Keratinocyte (primary cell): Measurements from ENCODE around the gene ZBTB18. TPM values are rescaled to one million over a fixed set of nuclear protein-coding genes. Genes with fewer than 3 reads are reported as not detected.

Experiments
- DNase-seq: peaks from one replicate; pipeline ENCODE4 v3.0.0-alpha.2; 2011; ENCODE audit warnings: low read depth, missing footprints, low spot score
- FAIRE-seq: peaks from 2 replicates; lab custom pipeline; 2011; peaks lifted over from hg19 to GRCh38; lab: Jason Lieb, UNC
- H2AFZ ChIP-seq: 2 replicates; pipeline ENCODE4 v1.6.0; 2012; ENCODE audit warnings: low read length, control low read depth, inconsistent platforms; ENCODE audit not compliant: control insufficient read depth
- H3K27ac ChIP-seq: 2 replicates; pipeline ENCODE4 v1.5.1; 2011; ENCODE audit warnings: low read length; ENCODE audit not compliant: control insufficient read depth, insufficient read depth
- H3K27me3 ChIP-seq: 3 replicates; pipeline ENCODE4 v1.6.0; 2011; ENCODE audit warnings: low read length; ENCODE audit not compliant: control insufficient read depth, insufficient read depth; ENCODE audit errors: extremely low read depth
- H3K36me3 ChIP-seq, 2 experiments: 2 replicates in 1 of 2; 3 replicates in 1 of 2; pipeline ENCODE4 v1.5.1; 2011; ENCODE audit warnings: low read length in 2 of 2, mild to moderate bottlenecking in 1 of 2; ENCODE audit not compliant: control insufficient read depth in 2 of 2, insufficient read depth in 2 of 2; ENCODE audit errors: extremely low read depth in 1 of 2
- H3K4me1 ChIP-seq: 3 replicates; pipeline ENCODE4 v1.5.1; 2011; ENCODE audit warnings: low read length; ENCODE audit not compliant: control insufficient read depth, insufficient read depth; ENCODE audit errors: extremely low read depth
- H3K4me2 ChIP-seq: 3 replicates; pipeline ENCODE4 v1.6.0; 2011; ENCODE audit warnings: low read depth, low read length; ENCODE audit not compliant: control insufficient read depth, insufficient read depth; ENCODE audit errors: extremely low read depth
- H3K4me3 ChIP-seq, 3 experiments: fragments of 200-600 bp in 1 of 3; sonication (generic) in 1 of 3; 2 replicates in 2 of 3; 3 replicates in 1 of 3; pipeline ENCODE4 v1.5.1; 2011 to 2016; ENCODE audit warnings: low read length in 3 of 3, mild to moderate bottlenecking in 3 of 3, control low read depth in 2 of 3, inconsistent platforms in 1 of 3, low read depth in 1 of 3, mixed read lengths in 1 of 3, mixed run types in 1 of 3, moderate library complexity in 1 of 3; ENCODE audit not compliant: control insufficient read depth in 2 of 3, insufficient read depth in 2 of 3; ENCODE audit errors: extremely low read depth in 1 of 3
- H3K79me2 ChIP-seq: 2 replicates; pipeline ENCODE4 v1.6.0; 2012; ENCODE audit warnings: low read length; ENCODE audit not compliant: control insufficient read depth, insufficient read depth
- H3K9ac ChIP-seq: 3 replicates; pipeline ENCODE4 v1.6.0; 2011; ENCODE audit warnings: low read length; ENCODE audit not compliant: control insufficient read depth, insufficient read depth; ENCODE audit errors: extremely low read depth
- H3K9me1 ChIP-seq: 3 replicates; pipeline ENCODE4 v1.6.0; 2011; ENCODE audit warnings: low read length; ENCODE audit not compliant: control insufficient read depth, insufficient read depth; ENCODE audit errors: extremely low read depth
- H3K9me3 ChIP-seq: 2 replicates; pipeline ENCODE4 v1.5.1; 2012; ENCODE audit warnings: low read depth, low read length; ENCODE audit not compliant: control insufficient read depth
- H4K20me1 ChIP-seq: 3 replicates; pipeline ENCODE4 v1.6.0; 2011; ENCODE audit warnings: low read length; ENCODE audit not compliant: control insufficient read depth, insufficient read depth; ENCODE audit errors: extremely low read depth
- EZH2 ChIP-seq: IDR thresholded peaks from one replicate; pipeline ENCODE4 v1.6.1; 2012; ENCODE audit warnings: inconsistent platforms, mild to moderate bottlenecking, low read length, moderate library complexity
- dilution Hi-C: fragments of 300-500 bp; cut with MboI; formaldehyde crosslinking; loops from one replicate; pipeline ENCODE4 v1.7.0; 2020; ENCODE audit warnings: low sequenced_read_pairs; ENCODE audit not compliant: extremely low pct_ligation_motif_present
- polyA plus RNA-seq, 5 experiments: library from polyadenylated mRNA; depleted of rRNA in 3 of 5; stranded (reverse) in 3 of 5; stranded (forward) in 1 of 5; unstranded in 1 of 5; fragments of >200 nt; gene quantifications; 1 replicate in 1 of 5; 2 replicates in 3 of 5; 3 replicates in 1 of 5; pipeline versions ENCODE4 v1.2.1 to v1.2.3, GENCODE V29; 2011 to 2012; ENCODE audit warnings: missing spikeins in 2 of 5, low read depth in 1 of 5, low replicate concordance in 1 of 5
- TF ChIP-seq, protein P1 (sequence below), 3 experiments: IDR thresholded peaks in 1 of 3; conservative IDR thresholded peaks in 1 of 3; optimal IDR thresholded peaks in 1 of 3; 2 replicates in 2 of 3; 3 replicates in 1 of 3; pipeline versions ENCODE3 to v1.5.1; 2011; ENCODE audit warnings: low read length in 3 of 3, mild to moderate bottlenecking in 3 of 3, moderate library complexity in 2 of 3, control low read depth in 1 of 3, inconsistent platforms in 1 of 3; ENCODE audit not compliant: insufficient read depth in 2 of 3; ENCODE audit errors: extremely low read depth in 1 of 3

The ZBTB18 gene
- polyA plus RNA-seq, 1 donor (not counting 4 experiments of a cell fraction or from before 2014, with no cell fraction given) = 5.8 TPM

DNA sequence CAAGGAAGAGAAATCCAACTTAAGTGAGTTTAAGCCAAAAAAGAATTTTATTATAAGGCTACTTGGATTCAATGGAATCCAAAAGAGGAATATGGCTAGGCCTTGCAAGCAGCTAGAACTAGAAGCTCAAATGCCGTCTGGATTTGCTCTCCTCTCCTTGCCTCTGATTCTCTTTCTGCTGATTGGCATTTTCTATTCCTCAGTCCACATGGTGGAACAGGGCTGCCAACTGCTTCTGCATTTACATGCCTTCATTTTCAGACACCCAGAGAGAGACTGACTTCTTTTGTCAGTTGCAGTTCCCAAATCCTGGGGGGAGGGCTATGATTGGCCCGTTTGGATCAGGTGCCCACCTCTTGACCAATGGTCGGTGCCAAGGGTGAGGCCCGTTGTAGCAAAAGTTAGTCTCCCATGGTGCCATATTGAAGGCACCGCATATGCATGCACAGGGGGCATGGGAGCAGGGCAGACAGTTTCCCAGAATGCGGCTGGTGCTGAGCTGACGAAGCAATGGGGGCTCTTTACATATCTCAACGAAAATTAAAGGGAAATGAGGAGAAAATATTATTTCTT lies 18.3 kb downstream of the ZBTB18 start:
- no peaks in the 10 kb centered on the region for H3K79me2 ChIP-seq
- H3K27me3 ChIP-seq = no peaks in the 10 kb centered on the region
- dilution Hi-C loops = no loop called here
- H4K20me1 ChIP-seq = no peaks in the 10 kb centered on the region
- no peak for TF ChIP-seq EZH2
- TF ChIP-seq, protein P1, sequence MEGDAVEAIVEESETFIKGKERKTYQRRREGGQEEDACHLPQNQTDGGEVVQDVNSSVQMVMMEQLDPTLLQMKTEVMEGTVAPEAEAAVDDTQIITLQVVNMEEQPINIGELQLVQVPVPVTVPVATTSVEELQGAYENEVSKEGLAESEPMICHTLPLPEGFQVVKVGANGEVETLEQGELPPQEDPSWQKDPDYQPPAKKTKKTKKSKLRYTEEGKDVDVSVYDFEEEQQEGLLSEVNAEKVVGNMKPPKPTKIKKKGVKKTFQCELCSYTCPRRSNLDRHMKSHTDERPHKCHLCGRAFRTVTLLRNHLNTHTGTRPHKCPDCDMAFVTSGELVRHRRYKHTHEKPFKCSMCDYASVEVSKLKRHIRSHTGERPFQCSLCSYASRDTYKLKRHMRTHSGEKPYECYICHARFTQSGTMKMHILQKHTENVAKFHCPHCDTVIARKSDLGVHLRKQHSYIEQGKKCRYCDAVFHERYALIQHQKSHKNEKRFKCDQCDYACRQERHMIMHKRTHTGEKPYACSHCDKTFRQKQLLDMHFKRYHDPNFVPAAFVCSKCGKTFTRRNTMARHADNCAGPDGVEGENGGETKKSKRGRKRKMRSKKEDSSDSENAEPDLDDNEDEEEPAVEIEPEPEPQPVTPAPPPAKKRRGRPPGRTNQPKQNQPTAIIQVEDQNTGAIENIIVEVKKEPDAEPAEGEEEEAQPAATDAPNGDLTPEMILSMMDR (optimal IDR thresholded peaks at IDR 0.05 in 1 of 3, IDR thresholded peaks at IDR 0.05 in 1 of 3, conservative IDR thresholded peaks at IDR 0.05 in 1 of 3; ENCODE audit: extremely low read depth in 1 of 3, insufficient read depth in 2 of 3, low read length in 3 of 3) = no peak
- H3K4me3 ChIP-seq = no peak overlapping the region
- no peak overlapping the region for H3K27ac ChIP-seq
- H3K36me3 ChIP-seq = no peaks in the 10 kb centered on the region
- H3K9me1 ChIP-seq = no peaks in the 10 kb centered on the region
- no peaks in the 10 kb centered on the region for H3K9me3 ChIP-seq
- DNase-seq = no peak
- FAIRE-seq = no peak
- H2AFZ ChIP-seq = no peak overlapping the region
- H3K4me2 ChIP-seq = no peak overlapping the region
- H3K9ac ChIP-seq = no peak overlapping the region
- peaks cover 5% of the 10 kb centered on the region for H3K4me1 ChIP-seq

DNA sequence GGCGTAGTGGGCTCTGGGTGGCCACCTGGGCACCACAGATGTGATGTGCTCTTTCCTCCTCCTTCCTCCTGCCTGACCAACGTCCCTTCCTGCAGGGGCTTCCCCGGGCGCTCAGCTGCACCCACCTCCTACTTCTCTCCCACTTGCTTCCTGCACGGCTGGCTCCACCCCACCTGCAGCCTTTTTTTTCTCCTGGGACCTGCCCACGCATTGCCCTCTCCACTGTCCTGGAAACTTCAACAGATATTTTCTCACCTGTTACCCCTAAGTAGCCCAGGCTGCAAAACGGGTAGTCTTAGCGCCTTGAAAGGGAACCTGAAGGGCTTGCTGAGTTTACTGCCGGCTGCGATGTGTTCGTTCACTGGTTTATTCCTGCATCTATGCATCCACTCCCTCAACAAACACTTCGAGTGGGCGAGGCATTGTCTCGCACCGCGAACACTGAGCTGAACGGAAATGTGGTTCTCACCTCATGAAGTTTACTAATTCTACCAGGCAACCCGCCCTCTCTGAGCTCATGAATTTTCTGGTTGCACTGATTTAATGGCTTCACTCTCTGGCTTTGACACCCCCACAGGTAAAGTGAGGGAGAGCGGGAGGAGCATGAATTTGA lies 23.6 kb downstream of the ZBTB18 start:
- Histone ChIP-seq H3K4me1 (no peaks in the 10 kb centered on the region), H2AFZ (no peak overlapping the region), H3K9ac (no peak overlapping the region), H3K4me2 (no peak overlapping the region), H3K27me3 (no peaks in the 10 kb centered on the region), H3K9me3 (no peaks in the 10 kb centered on the region), H3K9me1 (no peaks in the 10 kb centered on the region), H3K36me3 (no peaks in the 10 kb centered on the region), H4K20me1 (no peaks in the 10 kb centered on the region), H3K4me3 (no peak overlapping the region), H3K79me2 (no peaks in the 10 kb centered on the region), H3K27ac (no peak overlapping the region)
- DNase-seq (no peak), FAIRE-seq (no peak)
- TF ChIP-seq EZH2 = no peak
- TF ChIP-seq, protein P1 (optimal IDR thresholded peaks at IDR 0.05 in 1 of 3, IDR thresholded peaks at IDR 0.05 in 1 of 3, conservative IDR thresholded peaks at IDR 0.05 in 1 of 3; ENCODE audit: extremely low read depth in 1 of 3, insufficient read depth in 2 of 3, low read length in 3 of 3) = no peak
- dilution Hi-C loops = no loop called here
